H9 (cell line): ENCODE data around the gene PGAM1. TPM values are rescaled to one million over a fixed set of nuclear protein-coding genes. Genes with fewer than 3 reads are reported as not detected.

Experiments used
- DNase-seq: peaks from one replicate; pipeline ENCODE4 v3.0.0-alpha.2; 2017
- H2AFZ ChIP-seq: one replicate; pipeline ENCODE4 v1.6.1; 2013; ENCODE audit warnings: mild to moderate bottlenecking, low read length, control low read depth, moderate library complexity
- H2AK5ac ChIP-seq: 2 replicates; pipeline ENCODE4 v1.6.1; 2013; ENCODE audit warnings: low read length, control low read depth, mixed read lengths; ENCODE audit not compliant: insufficient read length
- H2BK120ac ChIP-seq: one replicate; pipeline ENCODE4 v1.6.1; 2013; ENCODE audit warnings: low read depth, mild to moderate bottlenecking, low read length, control low read depth, inconsistent platforms; ENCODE audit not compliant: poor library complexity, severe bottlenecking
- H2BK12ac ChIP-seq: 2 replicates; pipeline ENCODE4 v1.6.1; 2013; ENCODE audit warnings: low read length, control low read depth, mixed read lengths, low read depth; ENCODE audit not compliant: insufficient read length
- H2BK15ac ChIP-seq: 2 replicates; pipeline ENCODE4 v1.6.1; 2013; ENCODE audit warnings: low read depth, low read length, control low read depth
- H2BK20ac ChIP-seq: one replicate; pipeline ENCODE4 v1.6.1; 2013; ENCODE audit warnings: low read depth, mild to moderate bottlenecking, low read length, control low read depth, inconsistent platforms; ENCODE audit not compliant: poor library complexity, severe bottlenecking
- H2BK5ac ChIP-seq: 2 replicates; pipeline ENCODE4 v1.6.1; 2013; ENCODE audit warnings: low read length, control low read depth, mixed read lengths; ENCODE audit not compliant: insufficient read length
- H3K14ac ChIP-seq: 2 replicates; pipeline ENCODE4 v1.6.1; 2013; ENCODE audit warnings: low read length, control low read depth; ENCODE audit not compliant: insufficient read depth
- H3K18ac ChIP-seq: 2 replicates; pipeline ENCODE4 v1.6.1; 2013; ENCODE audit warnings: low read depth, mild to moderate bottlenecking, mixed read lengths, low read length, control low read depth; ENCODE audit not compliant: insufficient read length
- H3K23ac ChIP-seq: 2 replicates; pipeline ENCODE4 v1.6.1; 2013; ENCODE audit warnings: low read length, control low read depth, mixed read lengths, low read depth; ENCODE audit not compliant: insufficient read length
- H3K23me2 ChIP-seq: 2 replicates; pipeline ENCODE4 v1.6.1; 2013; ENCODE audit warnings: low read depth, mild to moderate bottlenecking, mixed read lengths, low read length, control low read depth; ENCODE audit not compliant: insufficient read length, poor library complexity, severe bottlenecking
- H3K27ac ChIP-seq: 2 replicates; pipeline ENCODE4 v1.5.1; 2013; ENCODE audit warnings: low read length, control low read depth, mixed read lengths, low read depth; ENCODE audit not compliant: insufficient read length
- H3K27me3 ChIP-seq: 2 replicates; pipeline ENCODE4 v1.6.1; 2013; ENCODE audit warnings: low read length, control low read depth, inconsistent platforms; ENCODE audit not compliant: insufficient read depth
- H3K4ac ChIP-seq: 2 replicates; pipeline ENCODE4 v1.6.1; 2013; ENCODE audit warnings: low read depth, mild to moderate bottlenecking, control low read depth, inconsistent platforms, low read length, moderate library complexity
- H3K4me1 ChIP-seq: 2 replicates; pipeline ENCODE4 v1.6.1; 2013; ENCODE audit warnings: low read length, control low read depth, inconsistent platforms; ENCODE audit not compliant: insufficient read depth
- H3K4me2 ChIP-seq: 2 replicates; pipeline ENCODE4 v1.6.1; 2013; ENCODE audit warnings: low read length, control low read depth, mixed read lengths; ENCODE audit not compliant: insufficient read length, insufficient read depth
- H3K56ac ChIP-seq: 2 replicates; pipeline ENCODE4 v1.6.1; 2013; ENCODE audit warnings: low read depth, mild to moderate bottlenecking, mixed read lengths, low read length, control low read depth; ENCODE audit not compliant: insufficient read length
- H3K79me1 ChIP-seq: 2 replicates; pipeline ENCODE4 v1.6.1; 2013; ENCODE audit warnings: low read depth, mild to moderate bottlenecking, moderate library complexity, low read length, control low read depth, inconsistent platforms; ENCODE audit not compliant: insufficient read depth, poor library complexity, severe bottlenecking
- H3K79me2 ChIP-seq: 2 replicates; pipeline ENCODE4 v1.6.1; 2013; ENCODE audit warnings: low read length, control low read depth, inconsistent platforms; ENCODE audit not compliant: insufficient read depth
- H3K9ac ChIP-seq: 2 replicates; pipeline ENCODE4 v1.6.1; 2013; ENCODE audit warnings: low read length, control low read depth, mixed read lengths; ENCODE audit not compliant: insufficient read length; ENCODE audit errors: extremely low read depth
- H3K9me3 ChIP-seq: one replicate; pipeline ENCODE4 v1.6.1; 2013; ENCODE audit warnings: low read depth, low read length, inconsistent platforms; ENCODE audit not compliant: control insufficient read depth
- H3T11ph ChIP-seq: one replicate; pipeline ENCODE4 v1.6.1; 2013; ENCODE audit warnings: mild to moderate bottlenecking, low read length, control low read depth, inconsistent platforms
- H4K20me1 ChIP-seq: one replicate; pipeline ENCODE4 v1.6.1; 2013; ENCODE audit not compliant: control insufficient read depth, insufficient read length, insufficient read depth
- H4K5ac ChIP-seq: 2 replicates; pipeline ENCODE4 v1.6.1; 2013; ENCODE audit warnings: low read depth, mild to moderate bottlenecking, mixed read lengths, low read length, control low read depth; ENCODE audit not compliant: insufficient read length
- H4K8ac ChIP-seq: replicated peaks from 2 replicates; pipeline ENCODE4 v1.6.1; 2013; ENCODE audit warnings: low read length, control low read depth, mixed read lengths, low read depth; ENCODE audit not compliant: insufficient read length
- H4K91ac ChIP-seq: 2 replicates; pipeline ENCODE4 v1.6.1; 2013; ENCODE audit warnings: low read depth, mild to moderate bottlenecking, moderate library complexity, mixed read lengths, low read length, control low read depth; ENCODE audit not compliant: insufficient read length
- H3K27ac Mint-ChIP-seq, 3 experiments: 2 replicates in 2 of 3; 3 replicates in 1 of 3; pipeline ENCODE4 v1.8.0; 2020 to 2021; ENCODE audit warnings: mixed read lengths in 3 of 3, mild to moderate bottlenecking in 1 of 3, moderate library complexity in 1 of 3
- H3K27me3 Mint-ChIP-seq: 2 replicates; pipeline ENCODE4 v1.8.0; 2021; ENCODE audit warnings: low read depth, mild to moderate bottlenecking, moderate library complexity, mixed read lengths
- H3K36me3 Mint-ChIP-seq, 3 experiments: 2 replicates in 2 of 3; 3 replicates in 1 of 3; pipeline ENCODE4 v1.8.0; 2020 to 2021; ENCODE audit warnings: low read depth in 3 of 3, mixed read lengths in 3 of 3; ENCODE audit not compliant: insufficient read depth in 1 of 3
- H3K4me1 Mint-ChIP-seq, 2 experiments: 2 replicates each; pipeline ENCODE4 v1.8.0; 2020; ENCODE audit warnings: mixed read lengths in 2 of 2
- H3K4me3 Mint-ChIP-seq, 2 experiments: 2 replicates in 1 of 2; 3 replicates in 1 of 2; pipeline ENCODE4 v1.8.0; 2020 to 2021; ENCODE audit warnings: mild to moderate bottlenecking in 2 of 2, mixed read lengths in 2 of 2, moderate library complexity in 1 of 2
- H3K9me3 Mint-ChIP-seq, 2 experiments: 2 replicates in 1 of 2; 3 replicates in 1 of 2; pipeline ENCODE4 v1.8.0; 2020; ENCODE audit warnings: mild to moderate bottlenecking in 2 of 2, mixed read lengths in 2 of 2, moderate library complexity in 1 of 2
- CTCF ChIP-seq: fragments of 200-600 bp; sonication (generic); conservative IDR thresholded peaks from 3 replicates; pipeline ENCODE4 v1.8.0; 2021; ENCODE audit warnings: antibody characterized with exemption, mild to moderate bottlenecking
- WGBS: extraction: QIAGEN DNeasy Blood & Tissue Kit; methylation state at CpG from one replicate; pipeline ENCODE4 v1.1.7; 2013; ENCODE audit warnings: missing lambda C conversion rate, low lambda C conversion rate, mixed read lengths; ENCODE audit not compliant: insufficient read length; ENCODE audit errors: extremely low coverage; 5-methylcytosine and 5-hydroxymethylcytosine counted together
- total RNA-seq: library from RNA; stranded (reverse); gene quantifications from 2 replicates; pipeline ENCODE4 v1.2.1, GENCODE V29; 2021

Gene PGAM1
- total RNA-seq, 1 experiment from 2014 or later = 932 TPM

- H3K27ac ChIP-seq = no peak overlapping the region
- H2AFZ ChIP-seq = no peak overlapping the region
- H3K9me3 Mint-ChIP-seq = no peaks in the 10 kb centered on the region
- H3K27me3 Mint-ChIP-seq = no peaks in the 10 kb centered on the region
- H3K4me1 ChIP-seq = no peaks in the 10 kb centered on the region
- H4K8ac ChIP-seq = no peak overlapping the region
- no peak overlapping the region for H3K4me3 Mint-ChIP-seq
- no peaks in the 10 kb centered on the region for H4K20me1 ChIP-seq
- H3K18ac ChIP-seq = no peak overlapping the region
- no peak overlapping the region for H2BK20ac ChIP-seq
- H3K23me2 ChIP-seq = no peaks in the 10 kb centered on the region
- H3K79me2 ChIP-seq = no peaks in the 10 kb centered on the region
- H3K36me3 Mint-ChIP-seq = peaks cover 43 to 67% (median 55%) of the 10 kb centered on the region in 3 experiments; a peak in 6 of 7 replicates
- no peak overlapping the region for H3K56ac ChIP-seq
- no peak overlapping the region for H3T11ph ChIP-seq
- no peak overlapping the region for H3K4me2 ChIP-seq
- no peak overlapping the region for H3K4ac ChIP-seq
- H4K5ac ChIP-seq = no peak overlapping the region
- DNase-seq = no peak
- no peak for TF ChIP-seq CTCF
- no CpG with 5 or more reads among the region's 5 CpGs for WGBS
- no peak overlapping the region for H4K91ac ChIP-seq
- H3K14ac ChIP-seq = no peak overlapping the region
- no peak overlapping the region for H2BK5ac ChIP-seq
- H2BK12ac ChIP-seq = no peak overlapping the region
- H3K27ac Mint-ChIP-seq = 0 out of 7 replicates have a peak overlapping the region, but pooled peaks of 1 of the 3 experiments have one; percentile 62
- H3K79me1 ChIP-seq = no peaks in the 10 kb centered on the region
- H2BK120ac ChIP-seq = no peak overlapping the region
- no peak overlapping the region for H2BK15ac ChIP-seq
- no peaks in the 10 kb centered on the region for H3K27me3 ChIP-seq
- H3K23ac ChIP-seq = no peak overlapping the region
- no peaks in the 10 kb centered on the region for H3K9me3 ChIP-seq
- H3K4me1 Mint-ChIP-seq = no peaks in the 10 kb centered on the region
- H3K9ac ChIP-seq = no peak overlapping the region
- no peak overlapping the region for H2AK5ac ChIP-seq
Observed at GRCh38 chr10:97388152-97388551, 37.8 kb upstream of the PGAM1 start.
